Activated CD4-positive, CD25-positive, alpha-beta regulatory T cell treated with anti-CD3 and anti-CD28 coated beads, Interleukin-2, amount 50 U/mL, for 16 hours (primary cell): ENCODE measurements around the gene LRRN4.
"Not testable (repeated sequence)": the region's sequence is repeated elsewhere in the genome, so short reads cannot be mapped to it uniquely, and the experiment has no call there.

ENCODE experiments used
- DNase-seq: peaks from one replicate; pipeline ENCODE4 v3.0.0-alpha.2; 2020; ENCODE audit warnings: low read depth, low spot score

Gene LRRN4

DNA sequence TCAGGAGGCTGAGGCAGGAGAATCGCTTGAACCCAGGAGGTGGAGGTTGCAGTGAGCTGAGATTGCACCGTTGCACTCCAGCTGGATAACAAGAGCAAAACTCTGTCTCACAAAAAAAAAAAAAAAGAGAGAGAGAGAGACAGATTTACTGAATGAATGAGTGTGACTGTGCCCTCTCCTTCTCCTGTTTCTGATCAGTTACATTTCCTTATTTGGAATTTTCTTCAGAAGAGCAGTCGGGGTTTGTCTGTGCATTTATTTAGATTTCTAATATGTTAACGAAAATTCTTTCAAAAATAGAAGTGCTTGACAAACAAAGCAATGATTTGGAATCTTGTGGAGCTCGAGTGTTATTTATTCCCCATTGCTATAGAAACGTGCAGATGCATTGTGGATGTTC is 6.4 kb upstream of the LRRN4 start:
- DNase-seq = no peak

DNA sequence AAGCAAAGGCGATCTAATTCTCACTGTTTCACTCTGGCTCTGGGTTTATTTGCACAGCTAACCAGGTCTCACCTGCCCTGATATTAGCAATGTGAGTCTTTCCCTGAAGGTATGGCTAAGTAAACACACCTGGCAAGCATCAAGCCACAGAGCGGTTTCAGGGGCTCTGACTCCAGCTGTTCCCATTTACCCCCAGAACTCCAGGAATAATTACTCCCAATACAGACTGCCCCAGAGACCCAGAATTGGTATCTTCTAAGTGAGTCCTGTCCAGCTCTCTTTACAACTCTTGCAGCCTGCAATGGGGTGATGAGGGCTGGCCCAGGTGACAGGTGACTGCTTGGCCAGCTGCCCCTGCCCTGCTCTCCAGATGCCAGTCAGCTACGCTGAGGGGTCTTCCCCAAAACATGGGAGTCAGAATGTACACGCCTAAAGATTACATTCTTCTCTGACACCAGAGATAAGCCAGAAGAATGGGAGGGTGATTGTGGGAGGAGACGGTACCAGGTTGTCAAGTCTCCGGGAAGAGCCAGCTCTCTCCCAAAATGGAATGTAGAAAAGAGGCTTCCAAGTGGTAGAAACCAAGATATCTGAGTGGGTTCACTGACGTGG is 4.9 kb upstream of the LRRN4 start:
- no peak for DNase-seq

DNA sequence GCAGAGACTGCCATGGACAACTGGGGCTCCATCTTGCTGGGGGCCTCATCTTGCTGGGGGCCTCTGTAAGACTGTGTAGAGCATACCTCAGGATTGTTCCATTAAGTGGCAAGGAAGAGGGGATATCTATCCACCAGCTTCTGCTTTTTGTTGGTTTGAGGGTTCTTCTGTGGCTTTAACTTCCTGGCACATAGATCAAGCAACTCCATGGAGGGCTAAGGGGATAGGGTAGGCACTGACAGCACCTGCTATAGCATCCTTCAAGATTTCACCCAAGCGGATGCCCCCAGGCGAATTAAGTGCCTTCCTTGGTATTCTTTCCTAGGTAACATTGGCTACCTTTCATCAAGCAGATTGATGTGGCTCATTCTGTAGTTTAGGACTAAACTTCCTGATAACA is 3.8 kb upstream of the LRRN4 start:
- no peak for DNase-seq

DNA sequence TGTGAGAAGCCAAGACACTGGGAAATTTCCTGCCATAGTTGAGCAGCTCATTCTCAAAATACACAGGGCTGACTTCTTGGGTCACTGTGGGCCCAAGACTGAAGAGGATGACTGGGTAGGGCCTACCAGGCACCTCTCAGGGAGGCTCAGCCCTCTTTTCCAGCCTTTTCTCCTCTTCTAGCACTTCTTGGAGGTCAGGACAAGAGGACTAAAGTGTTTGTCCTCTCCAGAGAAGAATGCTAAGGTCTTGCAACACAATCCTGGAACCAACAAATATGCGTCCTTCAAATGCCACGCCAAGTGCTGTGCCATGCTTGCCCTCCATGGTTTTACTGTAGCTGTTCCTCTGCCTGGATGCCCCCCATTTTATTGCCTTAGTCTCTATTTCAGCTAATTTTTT is 3.3 kb upstream of the LRRN4 start:
- no peak for DNase-seq

DNA sequence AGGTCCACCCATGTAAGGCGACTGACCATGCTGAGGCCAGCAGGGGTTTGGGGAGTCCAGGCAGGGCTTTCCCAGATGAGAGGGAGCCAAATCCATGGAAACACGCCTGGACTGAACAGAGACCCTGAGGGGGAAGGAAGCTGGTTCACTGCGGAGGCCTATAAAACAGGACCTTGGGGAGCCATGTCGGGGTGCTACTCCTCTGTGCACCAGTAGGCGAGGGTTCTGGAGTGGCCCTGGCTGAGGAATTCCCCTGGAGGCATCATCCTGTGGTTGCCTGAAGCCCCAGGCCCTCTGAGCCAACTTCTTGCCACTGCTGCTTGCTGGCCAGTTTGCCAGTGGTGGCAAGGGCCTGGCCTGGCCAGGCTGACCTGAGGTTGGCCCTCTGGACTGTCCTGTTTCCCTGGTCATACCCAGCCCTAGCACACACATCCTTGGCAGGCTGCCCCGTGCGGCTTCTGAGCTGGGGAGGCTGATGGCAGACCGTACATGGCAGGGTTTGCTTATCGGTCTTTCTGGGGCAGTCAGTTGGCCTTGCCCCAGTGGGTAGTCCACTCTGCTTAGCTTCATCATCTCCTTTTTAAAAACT is 2.2 kb upstream of the LRRN4 start:
- DNase-seq = no peak

DNA sequence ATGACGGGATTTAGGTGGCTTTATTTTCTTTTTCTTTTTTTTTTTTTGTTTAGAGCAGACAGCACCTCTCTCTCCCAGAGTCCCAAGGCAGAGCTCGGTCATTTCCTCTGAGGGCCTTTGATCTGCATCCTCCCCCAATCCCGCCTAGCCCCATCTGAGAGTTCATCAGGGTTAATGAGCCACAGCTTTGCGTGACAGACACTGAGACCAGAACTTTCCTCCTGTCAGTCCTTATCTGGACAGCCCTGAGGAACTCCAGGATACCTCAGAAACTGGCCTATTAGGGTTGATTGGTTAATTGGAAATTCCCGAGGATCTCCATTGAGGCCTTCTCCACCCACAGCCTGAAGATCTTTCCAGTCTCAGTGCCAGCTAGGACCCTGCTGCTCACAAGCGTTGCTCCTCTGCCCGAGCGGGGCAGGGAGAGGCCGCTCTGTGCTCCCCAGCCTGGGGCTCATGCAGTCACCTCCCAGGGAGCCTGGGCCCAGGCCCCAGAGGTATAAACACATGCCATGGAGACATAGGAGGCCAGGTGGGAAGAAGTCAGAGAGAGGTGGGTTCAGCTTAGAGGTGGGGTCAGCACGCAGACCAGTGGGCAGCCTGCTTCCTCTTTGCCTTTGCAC is 1.4 kb upstream of the LRRN4 start:
- DNase-seq = no peak

DNA sequence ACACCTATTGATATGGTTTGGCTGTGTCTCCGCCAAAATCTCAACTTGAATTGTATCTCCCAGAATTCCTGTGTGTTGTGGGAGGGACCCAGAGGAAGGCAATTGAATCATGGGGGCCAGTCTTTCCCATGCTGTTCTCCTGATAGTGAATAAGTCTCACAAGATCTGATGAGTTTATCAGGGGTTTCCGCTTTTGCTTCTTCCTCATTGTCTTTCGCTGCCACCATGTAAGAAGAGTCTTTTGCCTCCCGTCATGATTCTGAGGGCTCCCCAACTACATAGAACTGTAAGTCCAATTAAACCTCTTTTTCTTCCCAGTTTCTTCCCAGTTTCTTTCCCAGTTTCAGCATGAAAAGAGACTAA is 810 bp upstream of the LRRN4 start:
- DNase-seq = not testable (repeated sequence)

DNA sequence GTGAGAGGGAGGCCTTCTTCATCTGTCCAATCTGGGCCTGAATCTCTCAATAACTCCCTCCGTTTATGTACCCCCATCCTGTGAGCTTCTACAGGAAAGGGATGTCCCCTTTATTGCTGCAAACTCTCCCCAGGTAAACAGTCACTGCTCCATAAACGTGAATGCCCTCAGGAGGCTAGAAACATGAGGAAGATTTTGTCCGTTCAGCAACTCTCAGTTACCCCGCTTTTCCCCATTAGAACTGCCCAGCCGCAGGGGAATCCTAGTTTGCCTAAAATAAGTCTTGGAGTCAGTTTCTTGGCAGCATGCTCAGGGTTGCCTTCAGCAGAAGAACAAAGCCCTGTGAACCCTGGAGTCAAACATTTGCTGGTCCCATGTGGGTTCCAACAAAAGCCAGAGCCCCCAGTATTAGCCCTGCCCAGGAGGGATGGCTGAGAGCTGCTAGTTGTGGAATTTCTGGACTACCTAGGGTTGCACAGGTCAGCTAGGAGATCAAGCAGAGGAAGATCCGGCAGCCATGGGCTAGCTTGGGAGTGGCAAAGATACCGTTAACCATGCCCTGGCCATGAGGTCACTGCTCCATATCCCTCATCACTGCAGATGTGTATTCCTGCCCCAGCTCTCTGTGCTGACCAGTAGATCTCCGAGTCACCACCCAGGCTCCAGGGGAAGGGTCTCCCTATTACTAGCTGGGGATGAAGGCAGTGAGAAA is 640 bp downstream of the LRRN4 start:
- no peak for DNase-seq

DNA sequence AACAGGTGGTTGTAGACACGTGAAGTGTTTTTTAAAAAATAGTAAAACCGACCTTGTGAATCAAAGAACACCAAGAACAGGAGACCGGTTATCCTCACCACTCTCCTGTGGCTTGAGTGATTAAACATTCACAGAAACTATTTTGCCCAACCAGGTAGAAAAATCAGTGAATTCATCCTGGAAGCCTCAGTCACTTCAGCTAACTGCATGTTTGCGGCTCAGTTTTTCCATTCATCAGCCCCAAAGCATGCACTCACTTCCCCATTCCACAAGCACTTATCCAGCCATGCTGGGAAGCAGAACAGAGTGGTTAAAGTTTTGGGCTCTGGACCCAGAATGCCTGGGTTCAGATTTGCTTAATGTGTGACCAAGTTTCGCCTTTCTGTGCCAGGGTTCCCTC is 2.4 kb downstream of the LRRN4 start:
- DNase-seq = no peak

DNA sequence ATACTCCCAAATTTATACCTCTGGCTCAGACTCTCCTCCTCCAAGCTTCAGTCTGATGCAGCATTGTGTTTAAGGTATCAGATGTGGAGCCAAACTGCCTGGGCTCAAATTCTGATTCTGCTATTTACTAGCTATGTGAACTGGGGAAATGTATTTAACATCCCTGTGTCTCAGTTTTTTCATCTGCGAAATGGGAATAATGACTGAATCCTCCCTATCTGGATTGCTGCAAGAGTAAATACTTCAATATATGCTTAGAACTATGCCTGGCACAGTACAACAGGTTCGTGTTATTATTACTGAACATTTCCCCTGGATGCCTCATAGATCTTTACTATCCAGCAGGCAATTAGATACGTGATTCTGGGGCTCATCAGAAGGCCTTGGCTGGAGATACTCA is 5.5 kb downstream of the LRRN4 start:
- DNase-seq = no peak

DNA sequence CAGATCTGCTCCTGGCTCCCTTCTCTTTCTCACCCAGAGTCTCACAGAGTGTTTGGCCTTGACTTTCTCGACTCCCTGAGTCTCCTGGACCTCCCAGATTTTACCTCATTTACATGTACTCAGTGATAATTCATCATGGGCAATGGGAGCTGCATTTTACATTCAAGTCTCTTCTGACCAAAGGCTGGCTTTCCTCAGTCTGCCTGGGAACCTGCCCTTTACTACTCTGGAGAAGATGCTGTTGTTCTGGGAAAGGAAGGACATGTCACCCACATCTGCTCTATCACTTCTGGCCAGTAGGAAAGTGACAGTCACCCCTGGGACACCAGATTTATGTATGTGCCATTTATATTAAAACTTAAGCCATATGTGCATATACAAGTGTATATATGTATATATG is 7.4 kb downstream of the LRRN4 start:
- DNase-seq = no peak

DNA sequence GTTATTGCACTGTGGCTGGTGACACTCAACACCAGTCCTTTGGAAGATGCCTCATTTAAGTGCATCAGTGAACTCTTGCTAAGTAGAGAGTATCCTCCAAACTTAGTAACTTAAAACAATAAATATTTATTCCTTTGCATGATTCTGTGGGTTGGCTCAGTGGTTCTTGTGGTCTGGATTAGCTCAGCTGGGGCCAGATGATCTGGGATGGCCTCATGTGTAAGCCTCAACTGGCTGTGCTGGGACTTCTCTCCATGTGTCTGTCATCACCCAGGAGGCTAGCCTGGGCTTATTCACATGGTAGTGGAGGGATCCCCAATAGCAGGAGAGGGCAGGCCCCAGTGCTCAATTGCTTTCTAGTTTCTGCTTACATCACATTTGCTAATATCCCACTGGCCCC is 8.3 kb downstream of the LRRN4 start:
- DNase-seq = no peak

DNA sequence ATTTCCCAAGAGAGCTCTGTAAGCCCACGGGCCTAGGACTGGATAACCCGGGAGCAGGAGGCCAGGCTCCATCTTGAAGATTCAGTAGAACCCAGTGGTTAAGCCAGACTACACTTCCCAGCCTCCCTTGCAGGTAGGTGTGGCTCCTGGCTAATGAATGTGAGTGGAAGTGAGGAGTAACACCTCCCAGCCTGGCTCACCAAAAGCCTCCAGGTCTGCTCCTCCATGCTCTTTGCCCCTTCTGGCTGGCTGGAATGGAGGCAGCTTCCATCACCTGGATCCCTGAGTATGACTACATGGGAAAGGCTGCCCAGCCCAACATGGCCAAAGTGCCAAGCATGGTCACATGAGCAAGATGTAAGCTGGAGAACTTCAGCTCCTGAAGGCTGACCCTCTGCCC is 9.7 kb downstream of the LRRN4 start:
- DNase-seq = no peak

DNA sequence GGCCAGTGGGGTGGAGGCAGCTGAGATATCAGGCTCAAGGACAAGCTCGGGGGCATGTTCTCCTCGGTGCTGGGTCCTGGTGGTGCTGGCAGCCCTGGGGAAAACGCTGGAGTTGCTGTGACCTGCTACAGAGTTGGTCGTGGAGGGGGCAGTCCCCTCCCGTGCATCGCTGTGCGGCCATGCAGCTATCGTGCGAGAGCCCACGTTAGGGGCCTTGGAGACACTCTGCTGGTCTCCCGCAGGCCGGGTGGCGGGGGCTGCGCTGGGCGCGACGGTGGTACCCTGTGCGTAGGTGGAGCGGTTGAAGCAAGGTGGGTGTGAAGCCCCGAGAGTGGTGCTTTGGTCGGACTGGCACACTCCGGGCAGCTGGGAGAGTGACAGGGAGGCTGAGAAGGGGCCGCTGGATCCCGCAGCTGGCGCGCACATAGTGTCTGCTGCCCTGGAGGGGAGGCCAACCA is 12.0 kb downstream of the LRRN4 start:
- no peak for DNase-seq

DNA sequence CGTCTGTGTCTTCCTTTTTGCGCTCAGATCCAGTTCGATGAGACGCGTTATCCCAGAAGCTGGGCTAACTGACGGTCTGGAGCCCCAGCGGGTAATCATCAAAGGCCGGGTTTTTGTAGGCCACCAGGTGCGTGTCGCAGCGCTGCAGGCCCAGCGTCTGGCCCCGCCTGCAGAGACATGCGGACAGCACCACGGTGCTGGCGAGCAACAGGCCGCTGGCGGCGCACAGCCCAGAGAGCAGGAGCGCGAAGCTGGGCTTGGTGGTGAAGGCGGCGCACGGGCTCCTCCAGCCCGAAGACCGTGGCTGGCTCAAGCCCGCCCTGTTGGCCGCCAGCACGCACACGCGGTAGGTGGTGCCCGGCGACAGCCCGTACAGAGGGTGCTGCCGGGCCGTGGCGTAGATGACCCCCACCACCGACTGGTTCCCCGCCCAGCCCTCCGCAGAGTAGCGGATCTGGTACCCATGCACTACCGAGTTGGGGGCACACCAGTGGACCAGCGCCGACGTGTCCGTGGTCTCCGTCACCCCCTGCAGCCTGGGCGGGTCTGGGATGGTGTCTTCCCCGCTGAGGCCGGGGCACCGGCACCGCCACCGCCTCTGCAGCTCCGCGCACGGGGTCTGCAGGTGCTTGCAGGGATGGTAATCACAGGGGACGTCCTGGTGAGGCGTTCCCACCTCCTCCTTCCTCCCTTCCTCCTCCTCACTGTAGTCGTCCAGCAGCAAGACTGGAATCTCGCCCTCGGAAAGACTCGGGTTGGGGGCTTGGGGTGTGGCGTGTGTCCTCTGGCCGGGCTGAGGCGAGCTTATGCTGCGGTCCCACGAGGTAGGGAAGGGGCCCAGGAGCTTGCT is 12.7 kb downstream of the LRRN4 start:
- no peak for DNase-seq

DNA sequence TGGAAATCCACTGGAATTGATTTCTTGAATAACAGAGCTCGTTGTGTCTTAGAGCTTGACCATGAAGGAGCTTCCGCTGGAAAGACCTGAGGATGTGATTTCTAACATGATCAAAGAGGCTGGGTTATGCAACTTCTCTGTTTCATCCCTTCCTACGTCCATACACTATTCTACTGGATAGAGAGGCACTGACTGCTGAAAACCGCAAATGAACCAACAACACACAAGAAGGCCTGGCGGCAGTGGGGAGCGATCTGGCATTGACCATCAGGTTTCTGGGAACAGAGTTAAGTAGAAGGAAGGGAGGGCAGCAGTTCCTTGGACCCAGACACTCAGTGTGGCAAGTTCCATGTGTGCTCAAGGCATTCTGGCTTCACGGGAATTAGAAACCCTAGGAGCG is 13.3 kb downstream of the LRRN4 start:
- DNase-seq = no peak

DNA sequence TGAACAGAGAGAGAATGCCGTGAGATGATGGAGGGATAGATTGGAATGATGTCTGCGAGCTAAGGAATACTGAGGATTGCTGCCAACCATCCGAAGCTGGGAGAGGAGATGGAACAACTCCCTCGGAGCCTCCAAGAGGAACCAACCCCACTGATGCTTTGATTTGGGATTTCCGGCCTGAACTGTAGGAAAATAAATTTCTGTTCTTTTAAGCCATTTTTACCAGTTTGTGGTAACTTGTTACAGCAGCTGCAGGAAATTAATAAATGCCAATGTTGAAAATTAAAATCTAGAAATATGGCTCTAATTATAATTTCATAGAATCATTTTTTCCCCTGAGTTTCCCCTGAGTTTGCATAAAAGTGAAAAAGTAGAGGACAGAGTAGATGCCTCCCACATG is 14.1 kb downstream of the LRRN4 start:
- DNase-seq = no peak

DNA sequence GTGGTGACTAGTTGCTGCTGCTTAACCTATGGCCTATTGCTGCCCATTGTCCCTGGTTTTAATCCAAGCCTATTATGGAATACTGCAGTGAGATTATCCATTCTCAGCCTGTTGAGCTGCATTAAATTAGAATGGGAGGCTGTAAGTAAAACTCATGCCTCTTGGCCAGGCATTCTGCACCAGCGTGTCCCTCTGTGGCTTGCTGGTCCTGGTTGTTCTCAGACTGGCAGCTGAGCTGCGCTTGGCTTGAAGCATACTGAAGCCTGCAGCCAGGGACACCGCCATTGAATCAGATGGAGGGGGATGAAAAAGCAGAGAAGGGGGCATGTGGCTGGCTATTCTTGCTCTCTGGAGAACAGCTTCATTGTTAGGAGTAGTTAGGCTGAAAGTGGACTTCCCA is 15.6 kb downstream of the LRRN4 start:
- DNase-seq = no peak

DNA sequence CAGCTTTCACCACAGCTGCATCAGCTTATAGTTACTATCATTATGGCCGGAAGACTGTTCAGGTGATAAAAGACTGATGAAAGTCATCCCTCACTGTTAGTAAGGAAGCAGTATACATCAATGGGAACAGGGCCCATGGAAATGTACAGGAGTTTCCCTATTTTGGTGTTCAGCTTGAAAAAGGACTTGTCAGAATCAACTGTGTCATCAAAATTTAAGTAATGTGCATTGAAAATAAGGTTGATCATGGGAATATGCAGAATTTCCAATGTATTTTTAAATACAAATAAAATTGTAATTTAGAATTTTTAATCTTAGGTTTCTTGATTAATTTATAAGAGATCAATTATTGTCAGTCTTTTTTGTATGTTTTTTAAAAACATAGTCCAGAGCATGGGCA is 16.8 kb downstream of the LRRN4 start:
- no peak for DNase-seq

DNA sequence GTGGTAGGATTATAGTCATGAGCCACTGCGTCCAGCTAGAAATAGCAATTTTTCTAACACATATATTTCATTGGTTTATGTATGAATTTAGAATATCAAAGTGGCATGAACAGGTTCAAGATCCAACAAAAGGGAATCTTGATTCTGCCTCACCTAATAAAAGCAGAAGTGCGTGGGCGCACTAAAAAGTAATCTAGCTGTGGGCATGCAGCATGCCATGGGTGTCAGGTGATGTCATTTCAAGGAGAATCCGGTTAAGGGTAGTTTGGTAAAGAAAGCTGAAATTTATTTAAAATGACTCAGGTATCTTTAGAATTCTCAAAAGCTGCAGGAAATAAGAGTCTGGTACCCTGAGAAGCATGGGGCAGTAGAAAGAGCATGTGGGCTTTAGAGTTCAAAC is 17.6 kb downstream of the LRRN4 start:
- no peak for DNase-seq

DNA sequence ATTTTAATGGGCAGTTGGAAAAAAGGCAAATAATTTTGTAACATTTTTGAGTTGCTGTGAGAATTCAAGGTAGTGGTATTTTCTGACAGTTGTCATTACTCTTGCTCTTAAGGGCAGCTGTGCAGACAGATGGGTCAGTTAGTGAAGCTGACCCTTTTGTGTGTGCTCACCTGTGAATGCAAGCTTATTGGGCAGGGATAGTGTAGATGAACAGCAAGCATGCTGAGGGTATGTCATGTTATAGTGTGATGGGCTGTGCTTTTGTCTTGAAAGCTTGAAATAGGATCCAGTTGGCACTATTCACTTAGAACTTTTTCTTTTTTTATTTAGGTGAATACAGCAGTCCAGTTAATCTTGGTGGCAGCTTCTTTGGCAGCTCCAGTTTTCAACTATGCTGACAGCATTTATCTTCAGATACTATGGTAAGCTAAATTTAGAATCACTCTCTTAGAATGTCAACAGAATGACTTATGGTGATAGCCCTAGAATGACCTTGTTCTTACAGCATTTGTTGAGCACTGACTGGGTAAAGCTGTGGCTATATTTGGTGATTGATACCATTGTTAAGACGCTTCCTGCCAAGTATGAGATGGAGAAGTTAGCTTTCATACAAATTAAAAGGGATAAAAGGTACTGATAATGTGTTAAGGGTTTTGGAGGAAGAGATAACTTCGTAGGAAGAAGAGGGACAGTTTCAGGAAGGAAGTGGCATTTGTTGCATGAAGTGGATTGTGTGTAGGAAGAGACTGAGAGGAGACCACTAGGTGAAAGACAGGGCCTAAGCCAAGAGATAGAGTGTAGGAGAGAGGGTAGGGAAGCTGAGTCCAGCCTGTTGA is 19.5 kb downstream of the LRRN4 start:
- DNase-seq = no peak
